ENCODE measurements around the gene ZC2HC1B. TPM values are rescaled to one million over a fixed set of nuclear protein-coding genes. Genes with fewer than 3 reads are reported as not detected.
A peak's percentile ranks its signal among the peaks of the same experiment; 100 is the strongest.

ZC2HC1B gene
- total and polyA plus RNA-seq, 12 donors, result 0.28 TPM; not detected in 11

DNA sequence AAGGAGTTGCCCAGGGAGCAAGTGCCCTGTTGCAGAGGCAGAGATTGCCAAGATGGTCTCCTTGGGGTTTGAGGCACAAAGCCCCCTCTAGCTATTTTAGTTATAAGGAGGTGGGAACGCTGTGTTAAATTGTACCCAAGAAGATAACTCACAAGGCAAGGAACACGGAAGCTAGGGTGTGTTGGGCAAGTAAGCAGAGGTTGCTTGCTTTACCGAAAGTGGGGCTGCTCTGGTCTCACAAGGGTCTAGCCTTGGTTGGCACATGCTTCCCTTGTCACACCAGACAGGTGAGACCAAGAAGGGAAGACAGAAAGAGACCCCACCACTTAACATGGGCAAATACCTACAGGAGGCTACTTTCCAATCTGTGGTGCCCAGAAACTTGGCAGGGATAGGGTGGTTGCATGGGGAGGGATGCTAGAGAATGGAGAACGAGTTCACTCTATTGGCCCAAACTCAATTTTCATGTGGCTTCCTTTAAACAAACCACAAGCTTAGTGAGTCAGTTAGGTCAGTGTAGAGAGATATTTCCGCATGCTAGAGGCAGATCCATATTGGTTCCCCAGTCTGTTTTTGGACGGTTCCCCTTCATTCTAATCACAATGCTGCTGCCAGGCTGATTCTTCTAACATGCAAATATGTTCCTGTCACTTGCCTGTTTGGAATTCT, 101.4 kb downstream of the ZC2HC1B start:
- Histone ChIP-seq H3K27ac (peak overlapping the region in 1 of 10 donors; percentile 41), H3K9me3 (no peaks in the 10 kb centered on the region), H3K4me3 (no peak overlapping the region), H3K27me3 (no peaks in the 10 kb centered on the region), H3K36me3 (peaks cover 0 to 7% (median 0%) of the 10 kb centered on the region in 9 donors), H3K4me1 (peaks cover 0 to 53% (median 39%) of the 10 kb centered on the region in 9 donors)
- TF ChIP-seq, protein P1, sequence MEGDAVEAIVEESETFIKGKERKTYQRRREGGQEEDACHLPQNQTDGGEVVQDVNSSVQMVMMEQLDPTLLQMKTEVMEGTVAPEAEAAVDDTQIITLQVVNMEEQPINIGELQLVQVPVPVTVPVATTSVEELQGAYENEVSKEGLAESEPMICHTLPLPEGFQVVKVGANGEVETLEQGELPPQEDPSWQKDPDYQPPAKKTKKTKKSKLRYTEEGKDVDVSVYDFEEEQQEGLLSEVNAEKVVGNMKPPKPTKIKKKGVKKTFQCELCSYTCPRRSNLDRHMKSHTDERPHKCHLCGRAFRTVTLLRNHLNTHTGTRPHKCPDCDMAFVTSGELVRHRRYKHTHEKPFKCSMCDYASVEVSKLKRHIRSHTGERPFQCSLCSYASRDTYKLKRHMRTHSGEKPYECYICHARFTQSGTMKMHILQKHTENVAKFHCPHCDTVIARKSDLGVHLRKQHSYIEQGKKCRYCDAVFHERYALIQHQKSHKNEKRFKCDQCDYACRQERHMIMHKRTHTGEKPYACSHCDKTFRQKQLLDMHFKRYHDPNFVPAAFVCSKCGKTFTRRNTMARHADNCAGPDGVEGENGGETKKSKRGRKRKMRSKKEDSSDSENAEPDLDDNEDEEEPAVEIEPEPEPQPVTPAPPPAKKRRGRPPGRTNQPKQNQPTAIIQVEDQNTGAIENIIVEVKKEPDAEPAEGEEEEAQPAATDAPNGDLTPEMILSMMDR (IDR thresholded peaks at IDR 0.05), result no peak
- DNase-seq (no peak), ATAC-seq (peak in 2 of 8 donors; percentile 18 to 35)
- WGBS, 2 donors, result 68 to 73% methylated on average over 6 of the region's 6 CpGs
- intact Hi-C loops (cut with DNase I), result no loop called here

DNA sequence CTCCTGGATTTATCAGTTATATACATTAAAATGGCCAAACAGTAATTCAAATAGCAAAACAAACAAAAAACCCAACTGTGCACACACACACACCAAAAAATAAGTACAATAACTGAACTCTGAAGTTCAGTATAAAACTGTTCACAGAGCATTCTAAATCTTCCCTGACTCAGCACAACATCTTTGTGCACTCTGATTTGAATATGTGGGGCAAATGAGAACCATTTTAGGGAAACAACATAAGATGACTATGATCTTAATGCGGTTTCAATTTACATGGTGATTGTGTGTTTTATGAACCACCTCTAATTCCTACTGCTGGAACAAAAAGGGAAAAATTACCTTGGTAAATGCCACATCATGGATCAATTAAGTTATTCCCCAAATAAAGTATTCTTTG, 102.0 kb downstream of the ZC2HC1B start:
- Histone ChIP-seq H3K27ac (peak overlapping the region in 1 of 10 donors; percentile 41), H3K36me3 (peaks cover 0 to 7% (median 0%) of the 10 kb centered on the region in 9 donors), H3K9me3 (no peaks in the 10 kb centered on the region), H3K4me1 (peaks cover 0 to 58% (median 42%) of the 10 kb centered on the region in 9 donors), H3K27me3 (no peaks in the 10 kb centered on the region), H3K4me3 (no peak overlapping the region)
- intact Hi-C loops (cut with DNase I), result no loop called here
- 89 to 95% methylated on average over 1 of the region's 1 CpG for WGBS, 2 donors
- ATAC-seq, result no peak
- TF ChIP-seq, protein P1 (IDR thresholded peaks at IDR 0.05), result no peak
- DNase-seq, result no peak

DNA sequence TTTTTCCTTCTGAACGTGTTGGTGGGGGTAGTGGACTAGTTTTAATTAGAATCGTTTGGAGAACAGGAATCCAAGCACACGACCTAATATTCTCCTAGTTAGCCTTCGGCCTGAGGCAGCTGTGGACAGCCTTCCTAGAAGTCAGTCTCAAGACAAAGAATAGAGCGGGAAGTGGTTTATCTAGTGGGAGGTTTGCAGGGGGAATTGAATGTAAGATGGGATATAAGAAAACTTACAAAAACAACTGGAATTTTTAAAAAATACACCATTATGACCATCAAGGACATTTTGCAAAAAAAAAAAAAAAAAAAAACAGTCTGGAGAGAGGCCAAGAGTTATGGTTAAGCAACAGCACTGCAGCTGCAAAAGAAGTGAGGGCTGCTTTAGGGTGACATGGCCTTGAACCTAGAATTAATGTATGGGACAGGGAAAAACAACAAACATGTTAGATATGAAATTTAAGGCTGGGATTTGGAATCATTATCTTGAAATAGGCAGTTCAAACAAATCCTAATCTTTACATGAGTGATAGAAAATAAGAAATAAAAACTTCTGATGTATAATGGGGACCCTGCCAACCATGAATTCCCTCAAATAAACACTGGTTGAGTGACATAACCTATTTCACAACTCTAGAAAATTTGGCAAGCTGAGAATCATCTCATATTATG, 103.6 kb downstream of the ZC2HC1B start:
- ATAC-seq, result no peak
- Histone ChIP-seq H3K27me3 (no peaks in the 10 kb centered on the region), H3K36me3 (peaks cover 0 to 7% (median 0%) of the 10 kb centered on the region in 9 donors), H3K4me1 (peaks cover 0 to 59% (median 27%) of the 10 kb centered on the region in 9 donors), H3K4me3 (no peak overlapping the region), H3K9me3 (no peaks in the 10 kb centered on the region), H3K27ac (no peak overlapping the region)
- TF ChIP-seq, protein P1 (IDR thresholded peaks at IDR 0.05), result no peak
- intact Hi-C loops (cut with DNase I), result no loop called here
- DNase-seq, result no peak
- 61 to 66% methylated on average over 5 of the region's 5 CpGs for WGBS, 2 donors

DNA sequence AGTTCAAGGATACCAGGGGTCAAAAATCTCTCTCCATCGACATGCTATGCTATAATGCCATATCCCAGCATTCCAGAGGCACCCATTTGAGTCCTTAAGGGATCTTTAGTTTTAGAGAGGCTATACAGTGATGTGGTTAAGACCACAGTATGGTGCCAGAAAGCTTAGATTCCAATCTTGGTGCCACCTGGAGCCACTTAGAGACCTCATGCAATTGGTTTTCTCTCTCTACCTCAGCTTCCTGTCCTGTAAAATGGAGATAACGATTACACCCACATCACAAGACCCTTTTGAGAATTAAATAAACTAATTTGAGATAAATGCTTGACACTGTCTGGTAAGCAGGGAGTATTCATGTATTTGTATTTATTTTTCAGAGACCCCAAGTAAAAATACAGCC, 104.8 kb downstream of the ZC2HC1B start:
- Histone ChIP-seq H3K4me3 (no peak overlapping the region), H3K27me3 (no peaks in the 10 kb centered on the region), H3K9me3 (no peaks in the 10 kb centered on the region), H3K36me3 (peaks cover 0 to 7% (median 0%) of the 10 kb centered on the region in 9 donors), H3K4me1 (peaks cover 0 to 59% (median 15%) of the 10 kb centered on the region in 9 donors), H3K27ac (no peak overlapping the region)
- ATAC-seq, result no peak
- no peak for DNase-seq
- TF ChIP-seq, protein P1 (IDR thresholded peaks at IDR 0.05), result no peak
- WGBS, 2 donors, result 47 to 58% methylated on average over 2 of the region's 2 CpGs
- intact Hi-C loops (cut with DNase I), result no loop called here
